Skeletal muscle satellite cell (primary cell): ENCODE data around the gene ZIC2.
"Not testable (repeated sequence)": the region's sequence is repeated elsewhere in the genome, so short reads cannot be mapped to it uniquely, and the experiment has no call there.

Experiments
- H3K27me3 ChIP-seq: 2 replicates; pipeline ENCODE4 v1.7.0; 2013; ENCODE audit warnings: low read length; ENCODE audit not compliant: control insufficient read depth, insufficient read depth
- H3K36me3 ChIP-seq: 2 replicates; pipeline ENCODE4 v1.7.0; 2013; ENCODE audit warnings: mild to moderate bottlenecking, control low read depth, low read length; ENCODE audit not compliant: insufficient read depth
- H3K4me1 ChIP-seq: 2 replicates; pipeline ENCODE4 v1.7.0; 2013; ENCODE audit warnings: low read length; ENCODE audit not compliant: control insufficient read depth, insufficient read depth
- H3K4me2 ChIP-seq: 2 replicates; pipeline ENCODE4 v1.7.0; 2013; ENCODE audit warnings: mild to moderate bottlenecking, low read length
- H3K4me3 ChIP-seq: 2 replicates; pipeline ENCODE4 v1.7.0; 2013; ENCODE audit warnings: low read length
- H3K9ac ChIP-seq: 2 replicates; pipeline ENCODE4 v1.7.0; 2013; ENCODE audit warnings: mild to moderate bottlenecking, low read depth, low read length, moderate library complexity
- H3K9me3 ChIP-seq: replicated peaks from 2 replicates; pipeline ENCODE4 v1.7.0; 2013; ENCODE audit warnings: mild to moderate bottlenecking, control low read depth, low read length

ZIC2 gene

DNA sequence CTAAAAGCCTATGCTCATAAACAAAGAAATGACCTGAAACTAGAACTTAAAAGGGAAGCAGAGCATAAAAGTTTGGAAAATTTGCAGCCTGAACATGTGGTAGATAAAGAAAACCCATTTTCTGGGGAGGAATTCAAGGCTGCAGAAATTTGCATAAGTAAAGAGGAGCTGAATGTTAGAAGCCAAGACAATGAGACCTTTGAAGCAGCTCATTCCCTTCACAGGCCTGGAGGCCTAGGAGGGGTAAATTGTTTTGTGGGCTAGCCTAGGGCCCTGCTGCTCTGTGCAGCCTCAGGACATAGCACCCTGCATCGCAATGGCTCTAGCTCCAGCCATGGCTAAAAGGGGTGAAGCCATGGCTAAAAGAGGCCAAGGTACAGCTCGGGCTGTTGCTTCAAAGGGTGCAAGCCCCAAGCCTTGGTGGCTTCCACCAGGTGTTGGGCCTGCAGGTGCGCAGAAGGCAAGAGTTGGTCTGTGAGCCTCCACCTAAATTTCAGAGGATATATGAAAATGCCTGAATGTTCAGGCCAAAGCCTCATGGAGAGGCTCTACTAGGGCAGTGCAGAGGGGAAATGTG, 38.3 kb downstream of the ZIC2 start:
- H3K4me2 ChIP-seq: no peak overlapping the region
- no peaks in the 10 kb centered on the region for H3K4me1 ChIP-seq
- H3K36me3 ChIP-seq: no peaks in the 10 kb centered on the region
- no peak overlapping the region for H3K9ac ChIP-seq
- no peak overlapping the region for H3K4me3 ChIP-seq
- no peaks in the 10 kb centered on the region for H3K27me3 ChIP-seq
- no peaks in the 10 kb centered on the region for H3K9me3 ChIP-seq

DNA sequence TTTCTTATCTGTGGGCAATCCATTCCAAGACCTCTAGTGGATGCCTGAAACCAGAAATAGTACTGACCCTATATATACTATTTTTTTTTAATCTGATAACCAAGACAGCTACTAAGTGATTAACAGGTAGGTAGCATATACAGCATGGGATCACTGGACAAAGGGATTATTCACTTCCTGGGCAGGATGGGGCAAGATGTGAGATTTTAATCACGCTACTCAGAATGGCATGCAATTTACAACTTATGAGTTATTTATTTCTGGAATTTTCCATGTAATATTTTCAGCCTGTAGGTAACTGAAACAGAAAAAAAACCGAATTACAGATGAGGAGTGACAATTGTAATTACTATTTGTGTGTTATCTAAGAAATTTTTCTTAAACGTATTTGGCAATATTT, 41.2 kb downstream of the ZIC2 start:
- H3K4me1 ChIP-seq: no peaks in the 10 kb centered on the region

DNA sequence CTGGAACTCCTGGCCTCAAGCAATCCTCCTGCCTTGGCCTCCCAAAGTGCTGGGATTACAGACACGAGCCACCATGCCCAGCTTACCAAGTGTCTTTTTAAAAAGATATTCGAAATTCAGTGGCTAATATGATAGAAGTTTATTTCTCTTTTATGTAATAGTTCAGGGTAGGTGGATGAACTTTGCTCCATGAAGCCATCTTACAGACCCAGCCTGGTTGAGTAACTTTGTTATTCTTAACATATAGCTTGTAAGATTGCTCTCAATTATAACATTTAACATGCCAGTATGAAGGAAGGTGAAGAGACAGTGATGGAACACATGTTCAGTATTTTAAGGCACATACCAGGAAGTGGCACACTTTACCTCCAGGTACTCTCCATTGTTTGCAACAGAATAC, 42.4 kb downstream of the ZIC2 start:
- no peaks in the 10 kb centered on the region for H3K9me3 ChIP-seq
- H3K9ac ChIP-seq: no peak overlapping the region
- H3K4me2 ChIP-seq: no peak overlapping the region
- peaks cover 8% of the 10 kb centered on the region for H3K27me3 ChIP-seq
- no peak overlapping the region for H3K4me3 ChIP-seq
- H3K4me1 ChIP-seq: no peaks in the 10 kb centered on the region
- H3K36me3 ChIP-seq: no peaks in the 10 kb centered on the region

More for the DNA sequence above, 41.2 kb downstream of the ZIC2 start:
- Histone ChIP-seq H3K4me3 (no peak overlapping the region), H3K4me2 (no peak overlapping the region), H3K27me3 (peaks cover 8% of the 10 kb centered on the region), H3K36me3 (no peaks in the 10 kb centered on the region), H3K9me3 (no peaks in the 10 kb centered on the region), H3K9ac (no peak overlapping the region)

DNA sequence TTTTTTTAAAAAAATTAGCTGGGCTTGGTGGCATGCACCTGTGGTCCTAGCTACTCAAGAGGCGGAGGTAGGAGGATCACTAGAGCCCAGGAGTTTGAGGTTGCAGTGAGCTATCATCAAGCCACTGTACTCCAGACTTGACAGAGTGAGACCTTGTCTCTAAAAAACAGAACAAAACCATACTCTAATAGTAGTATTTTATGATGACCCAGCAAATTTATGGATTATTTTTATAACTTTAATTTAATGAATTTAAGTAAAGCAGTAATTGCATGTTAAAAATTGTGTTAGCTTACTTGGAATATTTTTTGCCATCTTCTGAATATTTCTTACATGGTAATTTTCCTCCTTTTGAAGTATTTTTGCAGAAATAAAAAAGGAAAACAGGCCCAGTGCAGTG, 48.3 kb downstream of the ZIC2 start:
- Histone ChIP-seq H3K9me3 (no peaks in the 10 kb centered on the region), H3K27me3 (peaks cover 8% of the 10 kb centered on the region), H3K4me2 (no peak overlapping the region), H3K36me3 (no peaks in the 10 kb centered on the region), H3K9ac (no peak overlapping the region), H3K4me1 (no peaks in the 10 kb centered on the region), H3K4me3 (no peak overlapping the region)

DNA sequence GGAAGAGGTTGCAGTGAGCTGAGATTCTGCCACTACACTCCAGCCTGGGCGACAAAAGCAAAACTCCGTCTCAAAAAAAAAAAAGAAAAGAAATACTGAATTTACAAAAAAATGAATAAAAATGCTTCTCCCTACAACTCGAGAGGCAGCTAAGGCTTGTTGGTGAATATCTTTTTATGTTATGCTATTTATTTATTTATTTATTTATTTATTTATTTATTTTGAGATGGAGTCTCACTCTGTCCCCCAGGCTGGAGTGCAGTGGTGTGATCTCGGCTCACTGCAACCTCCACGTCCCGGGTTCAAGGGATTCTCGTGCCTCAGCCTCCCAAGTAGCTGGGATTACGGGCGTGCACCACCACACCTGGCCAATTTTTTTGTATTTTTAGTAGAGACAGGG, 51.1 kb downstream of the ZIC2 start:
- not testable (repeated sequence) for H3K27me3 ChIP-seq, H3K4me1 ChIP-seq, H3K9ac ChIP-seq, H3K4me3 ChIP-seq, H3K9me3 ChIP-seq, H3K36me3 ChIP-seq, H3K4me2 ChIP-seq

DNA sequence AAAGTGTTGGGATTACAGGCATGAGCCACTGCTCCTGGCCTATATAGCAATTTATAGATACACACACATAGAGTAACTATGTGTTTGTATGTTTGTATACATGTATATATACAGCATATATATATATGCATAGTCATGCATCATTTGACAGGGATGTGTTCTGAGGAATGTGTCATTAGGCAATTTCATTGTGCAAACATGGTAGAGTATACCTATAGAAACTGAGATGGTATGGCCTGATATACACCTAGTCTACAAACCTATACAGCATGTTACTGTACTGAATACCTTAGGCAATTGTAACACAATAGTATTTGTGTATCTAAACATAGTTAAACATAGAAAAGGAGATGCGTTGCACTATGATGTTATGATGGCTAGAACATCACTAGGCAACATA, 54.4 kb downstream of the ZIC2 start:
- Histone ChIP-seq H3K36me3 (no peaks in the 10 kb centered on the region), H3K4me1 (peaks cover 4% of the 10 kb centered on the region), H3K9me3 (no peaks in the 10 kb centered on the region), H3K27me3 (no peaks in the 10 kb centered on the region), H3K9ac (no peak overlapping the region), H3K4me2 (no peak overlapping the region), H3K4me3 (no peak overlapping the region)
